GM19463 (cell line): ENCODE measurements around the gene TF.
"Not testable (repeated sequence)": the region's sequence is repeated elsewhere in the genome, so short reads cannot be mapped to it uniquely, and the experiment has no call there.

Experiments
- ATAC-seq: cut with Tn5 transposase; IDR thresholded peaks from one replicate; pipeline ENCODE4 v1.9.1; 2021; ENCODE audit warnings: mild to moderate bottlenecking, moderate library complexity; ENCODE audit not compliant: unreplicated experiment

TF gene

GRCh38 chr3:133745981-133746711 lies at the start of gene TF:
Gene TF (plus strand): TSS chr3:133746393. CDS start chr3:133746441, 48 bp downstream.
- ATAC-seq, result no peak

DNA sequence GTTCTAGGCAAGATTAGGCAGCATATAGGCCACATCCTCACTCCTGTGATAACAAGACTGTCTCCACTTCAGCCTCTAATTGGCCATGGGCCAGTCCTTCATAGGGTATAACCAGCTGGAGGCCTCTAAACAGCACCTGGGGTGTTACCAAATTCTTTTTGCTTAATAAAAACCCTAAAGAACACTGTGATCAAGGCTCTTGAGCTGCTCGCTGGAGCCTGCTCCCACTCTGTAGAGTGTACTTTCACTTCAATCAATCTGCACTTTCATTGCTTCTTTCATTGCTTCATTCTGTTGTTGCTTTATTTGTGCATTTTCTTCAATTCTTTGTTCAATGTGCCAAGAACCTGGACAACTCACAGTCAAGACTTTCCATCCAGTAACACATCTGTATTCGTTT lies 48.2 kb upstream of the TF start:
- ATAC-seq, result no peak

GRCh38 chr3:133699467-133699866 lies 46.7 kb upstream of the TF start:
- no peak for ATAC-seq

DNA sequence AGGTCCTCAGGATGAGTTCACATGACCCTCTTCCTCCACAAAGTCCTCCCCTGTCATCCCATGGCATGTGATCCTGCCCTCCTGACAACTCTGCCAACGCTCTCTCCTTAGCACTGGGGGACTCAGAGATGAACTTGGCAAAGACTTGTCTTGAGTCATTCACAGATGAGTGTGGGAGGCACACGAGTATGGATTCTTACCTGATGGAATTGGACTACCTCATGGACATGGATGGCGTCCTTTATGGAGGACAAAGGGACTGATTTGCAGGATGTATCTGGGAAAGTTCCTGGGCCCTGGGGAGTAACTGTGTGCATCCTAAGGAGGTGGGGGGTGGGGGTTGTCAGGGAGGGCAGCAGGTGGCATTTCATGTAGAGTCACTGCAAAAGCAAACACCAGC lies 46.3 kb upstream of the TF start:
- ATAC-seq, result no peak

- ATAC-seq, result no peak
Observed at GRCh38 chr3:133700351-133700750, 45.8 kb upstream of the TF start.

GRCh38 chr3:133701435-133702358 lies 44.5 kb upstream of the TF start:
- ATAC-seq, result no peak

DNA sequence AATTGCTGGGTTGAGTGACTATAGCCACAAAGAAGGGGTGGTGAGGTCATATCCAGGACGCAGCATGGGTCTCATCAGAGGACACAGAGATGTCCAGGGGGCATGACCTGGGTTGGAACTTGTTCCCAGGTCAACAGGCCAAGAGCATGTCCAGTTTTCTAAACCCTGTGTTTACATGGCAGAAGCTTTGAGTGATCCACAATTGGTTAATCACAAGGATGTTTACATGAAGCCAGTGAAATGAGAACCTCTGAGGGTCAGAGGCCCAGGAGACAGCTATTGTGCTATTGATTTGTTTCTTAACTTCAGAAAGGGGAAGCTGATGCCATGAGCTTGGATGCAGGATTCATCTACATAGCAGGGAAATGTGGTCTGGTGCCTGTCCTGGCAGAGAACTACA lies 42.3 kb upstream of the TF start:
- no peak for ATAC-seq

DNA sequence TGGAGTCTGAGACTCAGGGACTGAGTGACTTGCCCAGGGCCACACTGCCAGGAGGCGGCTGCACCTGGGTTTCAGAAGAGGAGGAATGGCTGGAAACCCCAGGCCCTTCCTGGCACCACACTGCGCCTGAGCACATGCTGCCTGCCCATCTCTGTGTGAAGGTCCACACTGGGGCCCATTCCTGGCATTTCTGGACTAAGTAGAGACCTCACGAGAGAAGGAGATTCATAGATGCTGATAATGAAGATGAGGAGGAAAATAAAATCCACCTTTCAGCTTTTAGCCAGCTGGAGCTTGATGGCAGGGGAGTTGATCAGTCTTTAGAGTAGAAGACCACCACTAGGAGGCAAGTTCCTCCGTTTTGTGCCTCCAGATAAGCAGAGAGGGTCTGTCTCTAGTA lies 40.2 kb upstream of the TF start:
- ATAC-seq, result no peak

- ATAC-seq, result no peak
Observed at GRCh38 chr3:133709139-133709750, 36.9 kb upstream of the TF start.

DNA sequence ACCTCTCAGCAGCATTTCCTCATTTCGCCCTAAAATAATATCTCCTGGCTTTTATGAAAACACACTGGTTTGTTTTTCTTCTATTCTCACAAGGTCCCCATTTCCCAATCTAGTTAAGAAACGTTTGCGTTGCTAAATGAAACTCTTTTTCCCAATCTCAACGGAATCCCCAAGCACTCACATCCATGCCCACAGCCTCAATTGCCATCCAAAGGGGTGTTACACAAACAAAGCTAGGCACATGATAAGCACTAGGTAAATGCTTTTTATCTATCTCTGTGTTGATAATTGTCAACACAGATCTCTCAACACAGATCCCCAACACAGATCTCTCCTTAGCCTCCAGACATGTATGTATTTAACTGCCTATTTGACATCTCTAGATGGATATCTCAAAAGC lies 35.2 kb upstream of the TF start:
- ATAC-seq, result no peak

DNA sequence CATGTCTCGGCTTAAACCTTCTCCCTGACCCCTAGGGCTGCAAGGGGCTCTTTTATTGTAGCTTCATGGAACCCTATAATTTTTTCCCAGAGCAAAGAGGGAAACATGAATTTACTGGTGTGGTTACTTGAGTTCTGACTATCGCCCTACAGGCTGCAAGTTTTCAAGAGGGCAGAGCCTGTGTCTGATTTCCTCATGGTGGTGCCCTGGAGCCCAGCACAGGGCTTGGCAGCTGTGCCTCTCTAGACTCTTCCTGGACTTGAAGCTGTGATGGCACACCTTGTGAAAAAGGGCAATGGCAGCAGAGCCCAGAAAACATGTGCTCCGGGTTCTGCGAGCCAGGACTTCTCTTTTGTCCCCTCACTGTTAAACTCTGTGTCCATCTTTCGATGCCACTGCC lies 34.2 kb upstream of the TF start:
- no peak for ATAC-seq

DNA sequence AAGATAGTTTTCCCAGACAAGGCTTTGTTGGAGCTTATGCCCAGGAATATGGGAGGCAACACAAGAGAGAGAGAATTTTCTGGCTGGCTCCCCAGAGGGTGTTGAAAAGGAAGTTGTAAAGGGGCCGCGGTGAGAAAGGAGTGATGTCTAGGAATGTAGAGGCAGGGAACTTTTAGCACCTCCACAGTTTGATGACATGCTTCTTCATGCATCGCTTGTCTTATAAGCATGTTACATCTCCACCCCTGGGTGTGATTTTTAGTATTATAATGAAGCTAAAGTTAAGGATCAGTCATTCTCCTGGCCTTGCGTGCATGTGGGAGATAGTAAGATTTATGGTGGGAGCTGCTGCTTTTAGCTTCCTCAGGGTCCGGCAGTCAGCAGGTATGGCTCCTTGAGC lies 32.8 kb upstream of the TF start:
- ATAC-seq, result no peak

GRCh38 chr3:133717424-133717823 lies 28.8 kb upstream of the TF start:
- ATAC-seq, result no peak

DNA sequence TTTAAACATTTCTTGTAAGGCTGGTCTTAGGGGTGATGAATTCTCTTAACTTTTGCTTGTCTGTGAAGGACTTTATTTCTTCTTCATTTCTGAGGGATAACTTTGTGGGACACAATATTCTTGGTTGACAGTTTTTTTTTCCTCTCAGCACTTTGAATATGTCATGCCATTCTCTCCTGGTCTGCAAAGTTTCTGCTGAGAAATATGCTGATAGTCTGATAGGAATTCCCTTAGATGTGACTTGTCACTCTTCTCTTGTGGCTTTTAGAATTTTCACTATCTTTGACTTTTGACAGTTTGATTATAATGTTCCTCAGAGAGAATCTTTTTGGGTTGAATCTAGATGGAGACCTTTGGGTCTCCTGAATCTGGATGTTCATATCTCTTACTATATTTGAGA lies 23.3 kb upstream of the TF start:
- no peak for ATAC-seq

DNA sequence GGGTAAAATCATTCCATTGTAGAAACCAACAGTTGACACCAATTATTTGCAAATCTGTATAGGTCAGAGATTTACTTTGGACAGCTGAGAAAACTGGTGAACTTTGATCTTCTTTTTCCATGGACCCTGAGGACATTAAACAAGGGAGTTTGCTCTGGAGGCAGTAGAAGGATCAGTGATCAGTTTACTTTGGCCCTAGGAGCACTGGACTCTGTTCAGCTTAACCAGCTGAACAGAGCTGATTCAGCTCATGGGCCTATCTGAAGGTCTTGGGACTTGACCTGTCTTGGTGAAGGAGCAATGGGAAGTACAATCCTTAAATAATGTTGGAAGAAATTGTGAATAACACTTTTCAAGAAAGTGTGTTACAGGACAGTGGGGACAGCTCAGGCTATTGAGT lies 15.2 kb upstream of the TF start:
- ATAC-seq, result no peak

DNA sequence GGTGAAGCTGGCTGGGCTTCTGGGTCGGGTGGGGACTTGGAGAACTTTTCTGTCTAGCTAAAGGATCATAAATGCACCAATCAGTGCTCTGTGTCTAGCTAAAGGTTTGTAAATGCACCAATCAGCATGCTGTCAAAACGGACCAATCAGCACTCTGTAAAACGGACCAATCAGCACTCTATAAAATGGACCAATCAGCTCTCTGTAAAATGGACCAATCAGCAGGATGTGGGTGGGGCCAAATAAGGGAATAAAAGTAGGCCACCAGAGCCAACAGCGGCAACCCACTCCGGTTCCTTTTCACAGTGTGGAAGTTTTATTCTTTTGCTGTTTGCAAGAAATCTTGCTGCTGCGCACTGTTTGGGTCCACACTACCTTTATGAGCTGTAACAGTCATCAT lies 14.0 kb upstream of the TF start:
- ATAC-seq, result not testable (repeated sequence)

DNA sequence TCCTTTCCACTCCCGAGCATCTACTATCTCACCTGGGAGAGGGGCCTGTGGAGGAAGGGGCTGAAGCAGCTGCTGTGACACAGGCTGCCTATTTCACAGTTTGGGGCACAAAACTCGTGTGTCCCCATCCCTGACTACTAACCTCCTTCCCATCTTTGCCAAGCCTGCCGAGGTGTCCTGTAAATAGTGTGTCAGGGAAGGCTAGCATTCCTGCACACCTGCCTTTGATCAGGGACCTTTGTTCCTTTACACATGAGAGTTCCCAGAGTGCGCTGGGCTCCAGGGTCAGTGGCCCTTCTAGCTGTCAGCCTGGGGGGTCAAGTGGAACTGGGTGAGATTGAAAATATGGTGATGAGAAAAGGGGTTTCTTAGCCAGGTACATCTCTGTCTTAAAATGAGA lies 13.0 kb upstream of the TF start:
- ATAC-seq, result no peak

GRCh38 chr3:133734305-133734704 lies 11.9 kb upstream of the TF start:
- ATAC-seq, result no peak

DNA sequence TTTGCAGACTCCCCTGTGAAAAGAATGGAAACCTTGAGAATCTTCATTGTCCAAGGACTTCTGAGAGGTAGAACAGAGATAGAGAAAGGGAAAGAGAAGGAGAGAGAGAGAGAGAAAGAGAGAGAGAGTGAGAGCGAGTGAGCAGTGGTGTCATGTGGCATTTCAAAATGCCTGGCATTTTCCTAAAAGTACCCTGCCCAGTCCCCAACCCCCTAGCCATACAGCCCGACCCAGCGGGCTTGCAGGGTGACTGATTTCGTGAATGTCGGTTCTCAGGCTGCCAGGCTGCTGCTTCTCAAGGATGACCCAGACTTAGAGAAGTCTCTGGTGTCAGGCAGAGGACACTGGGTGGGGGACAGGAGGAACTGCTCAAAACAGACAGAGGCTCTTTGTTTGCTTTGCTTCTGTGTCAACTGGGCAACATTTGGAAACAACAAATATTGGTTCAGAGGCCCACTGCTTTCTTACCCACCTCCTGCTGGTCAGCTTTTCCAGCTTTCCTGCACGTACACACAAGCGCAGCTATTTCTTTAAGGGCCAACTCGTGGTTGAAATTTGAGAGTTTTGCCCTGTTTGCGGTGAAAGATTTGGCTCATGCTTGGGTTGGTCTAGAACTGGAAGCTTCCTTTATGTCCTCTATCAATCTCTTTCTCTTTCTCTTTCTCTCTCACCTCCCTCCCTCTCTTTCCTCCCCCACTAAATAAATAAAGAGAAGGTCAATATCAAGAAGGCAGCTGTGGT lies 3.7 kb upstream of the TF start:
- no peak for ATAC-seq

- ATAC-seq, result no peak
Observed at GRCh38 chr3:133744241-133744640, 2.0 kb upstream of the TF start.

GRCh38 chr3:133745108-133745507 lies 1.1 kb upstream of the TF start:
- ATAC-seq, result no peak
